ENCODE measurements around the gene CD52. TPM values are rescaled to one million over a fixed set of nuclear protein-coding genes. Genes with fewer than 3 reads are reported as not detected.

CD52 gene
- total and polyA plus RNA-seq, 2 donors (not counting 3 experiments of a cell fraction or from before 2014, with no cell fraction given), result not detected

DNA sequence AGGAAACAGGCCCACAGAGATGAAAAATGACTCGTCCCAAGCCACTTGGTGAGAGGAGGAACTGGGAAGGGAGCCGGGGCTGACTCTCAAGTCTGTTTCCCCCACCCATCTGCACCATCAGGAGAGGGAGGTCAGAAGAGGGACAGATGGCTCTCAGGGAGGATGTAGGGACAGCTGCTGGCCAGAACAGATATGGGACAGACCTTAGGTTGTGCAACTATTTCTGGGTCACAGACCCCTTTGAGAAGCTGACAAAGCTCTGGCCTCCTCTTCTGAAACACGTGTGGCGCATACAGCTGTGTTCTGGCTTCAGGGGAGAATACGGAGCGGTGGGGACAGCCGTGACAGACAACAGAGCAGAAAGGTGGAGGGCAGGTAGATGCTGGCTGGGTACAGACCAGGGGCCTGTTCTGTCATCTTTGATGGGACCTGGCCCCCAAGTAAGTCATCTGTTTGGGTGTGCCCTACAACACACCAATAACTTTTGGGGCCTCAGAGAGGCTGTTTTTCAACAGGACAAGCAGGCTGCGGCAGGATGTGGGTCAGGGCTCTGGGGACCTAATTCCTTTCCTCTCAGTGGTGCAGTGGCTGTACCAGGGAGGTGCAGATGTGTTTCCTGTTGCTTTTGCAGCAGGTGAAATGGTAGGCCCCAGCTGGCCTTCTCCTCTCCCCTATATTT lies 30.6 kb upstream of the CD52 start:
- Histone ChIP-seq H3K9ac (replicated peaks; ENCODE audit: extremely low read depth, insufficient read depth, low read length) (no peak overlapping the region), H3K27ac (ENCODE audit: insufficient read depth, low read depth, low read length) (no peak overlapping the region), H2AFZ (ENCODE audit: low read depth, low read length) (no peak overlapping the region), H3K27me3 (ENCODE audit: control insufficient read depth in 2 of 2, insufficient read depth in 2 of 2, low read length in 2 of 2) (no peaks in the 10 kb centered on the region), H4K20me1 (replicated peaks; ENCODE audit: control insufficient read depth, extremely low read depth, insufficient read depth, low read length) (no peaks in the 10 kb centered on the region), H3K4me2 (ENCODE audit: insufficient read depth, low read length) (no peak overlapping the region), H3K9me3 (replicated peaks; ENCODE audit: control insufficient read depth, insufficient read depth, low read length) (no peaks in the 10 kb centered on the region), H3K36me3 (ENCODE audit: control insufficient read depth in 2 of 2, extremely low read depth in 1 of 2, insufficient read depth in 2 of 2, low read length in 2 of 2) (peaks cover 0 to 1% of the 10 kb centered on the region in 2 experiments), H3K4me1 (ENCODE audit: control insufficient read depth, extremely low read depth, insufficient read depth, low read length) (peaks cover 18% of the 10 kb centered on the region), H3K4me3 (replicated peaks in 1 of 3; ENCODE audit: insufficient read depth in 1 of 3, low read depth in 1 of 3, low read length in 3 of 3) (no peak overlapping the region), H3K79me2 (ENCODE audit: control insufficient read depth, insufficient read depth, low read length) (peaks cover 4% of the 10 kb centered on the region), H3K9me1 (replicated peaks; ENCODE audit: control insufficient read depth, extremely low read depth, insufficient read depth, low read length) (no peaks in the 10 kb centered on the region)
- dilution Hi-C loops (cut with MboI; ENCODE audit: extremely low pct_ligation_motif_present, low sequenced_read_pairs), result no loop called here
- TF ChIP-seq FOS (IDR thresholded peaks at IDR 0.05; ENCODE audit: borderline replicate concordance, insufficient read depth, low read length), result no peak
- TF ChIP-seq, protein P1, sequence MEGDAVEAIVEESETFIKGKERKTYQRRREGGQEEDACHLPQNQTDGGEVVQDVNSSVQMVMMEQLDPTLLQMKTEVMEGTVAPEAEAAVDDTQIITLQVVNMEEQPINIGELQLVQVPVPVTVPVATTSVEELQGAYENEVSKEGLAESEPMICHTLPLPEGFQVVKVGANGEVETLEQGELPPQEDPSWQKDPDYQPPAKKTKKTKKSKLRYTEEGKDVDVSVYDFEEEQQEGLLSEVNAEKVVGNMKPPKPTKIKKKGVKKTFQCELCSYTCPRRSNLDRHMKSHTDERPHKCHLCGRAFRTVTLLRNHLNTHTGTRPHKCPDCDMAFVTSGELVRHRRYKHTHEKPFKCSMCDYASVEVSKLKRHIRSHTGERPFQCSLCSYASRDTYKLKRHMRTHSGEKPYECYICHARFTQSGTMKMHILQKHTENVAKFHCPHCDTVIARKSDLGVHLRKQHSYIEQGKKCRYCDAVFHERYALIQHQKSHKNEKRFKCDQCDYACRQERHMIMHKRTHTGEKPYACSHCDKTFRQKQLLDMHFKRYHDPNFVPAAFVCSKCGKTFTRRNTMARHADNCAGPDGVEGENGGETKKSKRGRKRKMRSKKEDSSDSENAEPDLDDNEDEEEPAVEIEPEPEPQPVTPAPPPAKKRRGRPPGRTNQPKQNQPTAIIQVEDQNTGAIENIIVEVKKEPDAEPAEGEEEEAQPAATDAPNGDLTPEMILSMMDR (IDR thresholded peaks at IDR 0.05; ENCODE audit: extremely low read depth in 1 of 2, insufficient read depth in 1 of 2, low read depth in 1 of 2, low read length in 2 of 2), result no peak
- no peak for TF ChIP-seq POLR2AphosphoS5 (IDR thresholded peaks at IDR 0.05; ENCODE audit: insufficient read depth, low read depth, low read length)
- TF ChIP-seq MAX (IDR thresholded peaks at IDR 0.05; ENCODE audit: insufficient read depth, insufficient read length), result no peak
- no peak for TF ChIP-seq MYC (IDR thresholded peaks at IDR 0.05; ENCODE audit: low read depth, low read length)
- no peak for TF ChIP-seq JUN (IDR thresholded peaks at IDR 0.05; ENCODE audit: borderline replicate concordance, insufficient read depth, insufficient read length, low read depth)
- no peak for TF ChIP-seq POLR2A (IDR thresholded peaks at IDR 0.05; ENCODE audit: low read depth, low read length)
- TF ChIP-seq GATA2 (IDR thresholded peaks at IDR 0.05; ENCODE audit: insufficient read depth, insufficient read length, low read depth, low read length), result no peak
- no peak for TF ChIP-seq EZH2 (IDR thresholded peaks at IDR 0.05; ENCODE audit: borderline replicate concordance, low read depth, low read length, severe bottlenecking)
- no TSS peak for BruUV-seq (replicated peaks)
- intact Hi-C loops (cut with micrococcal nuclease), result no loop called here
- FAIRE-seq (no peak), DNase-seq (ENCODE audit: low read depth, low spot score) (no peak)
- ChIA-PET CTCF (interaction anchor here (2.6 to 4.3 kb wide), 4 partner anchors 12 to 129 kb away, joined by 13 to 120 read pairs (median 41); partner anchors contain the start of gene CD52), POLR2A (no interaction called here)
